Activated CD4-positive, alpha-beta memory T cell treated with anti-CD3 and anti-CD28 coated beads, Interleukin-2, amount 10 ng/mL, durations not matched to agents 7 days and 5 days (primary cell): ENCODE results near the gene CD248. TPM values are rescaled to one million over a fixed set of nuclear protein-coding genes. Genes with fewer than 3 reads are reported as not detected.
"Not testable (repeated sequence)": the region's sequence is repeated elsewhere in the genome, so short reads cannot be mapped to it uniquely, and the experiment has no call there.

ENCODE experiments used
- CTCF ChIA-PET: fragments of 350-600 bp; sonication (Branson Sonifier 250); formaldehyde crosslinking; loops from one replicate; lab custom pipeline; 2021; ENCODE audit warnings: antibody characterized with exemption, inconsistent platforms; lab: Charles Lee
- POLR2A ChIA-PET: fragments of 350-600 bp; sonication (Branson Sonifier 250); formaldehyde crosslinking; loops from one replicate; lab custom pipeline; 2021; ENCODE audit warnings: antibody characterized with exemption; lab: Charles Lee
- DNase-seq: peaks from one replicate; pipeline ENCODE4 v3.0.0-alpha.2; 2020
- H3K27ac Mint-ChIP-seq: one replicate; pipeline ENCODE4 v1.8.0; 2021; ENCODE audit warnings: mild to moderate bottlenecking, mixed read lengths
- H3K27me3 Mint-ChIP-seq: one replicate; pipeline ENCODE4 v1.8.0; 2021; ENCODE audit warnings: mixed read lengths
- H3K36me3 Mint-ChIP-seq: one replicate; pipeline ENCODE4 v1.8.0; 2021; ENCODE audit warnings: low read depth, mixed read lengths
- H3K4me1 Mint-ChIP-seq: one replicate; pipeline ENCODE4 v1.8.0; 2021; ENCODE audit warnings: mixed read lengths
- H3K4me3 Mint-ChIP-seq: one replicate; pipeline ENCODE4 v1.8.0; 2021; ENCODE audit warnings: mild to moderate bottlenecking, mixed read lengths
- H3K9me3 Mint-ChIP-seq: one replicate; pipeline ENCODE4 v1.8.0; 2021; ENCODE audit warnings: mixed read lengths
- total RNA-seq, 2 experiments: library from RNA; stranded (reverse); gene quantifications; one replicate each; pipeline ENCODE4 v1.2.3, GENCODE V29; 2021

CD248 gene
- total RNA-seq, 2 experiments from 2014 or later, result not detected

DNA sequence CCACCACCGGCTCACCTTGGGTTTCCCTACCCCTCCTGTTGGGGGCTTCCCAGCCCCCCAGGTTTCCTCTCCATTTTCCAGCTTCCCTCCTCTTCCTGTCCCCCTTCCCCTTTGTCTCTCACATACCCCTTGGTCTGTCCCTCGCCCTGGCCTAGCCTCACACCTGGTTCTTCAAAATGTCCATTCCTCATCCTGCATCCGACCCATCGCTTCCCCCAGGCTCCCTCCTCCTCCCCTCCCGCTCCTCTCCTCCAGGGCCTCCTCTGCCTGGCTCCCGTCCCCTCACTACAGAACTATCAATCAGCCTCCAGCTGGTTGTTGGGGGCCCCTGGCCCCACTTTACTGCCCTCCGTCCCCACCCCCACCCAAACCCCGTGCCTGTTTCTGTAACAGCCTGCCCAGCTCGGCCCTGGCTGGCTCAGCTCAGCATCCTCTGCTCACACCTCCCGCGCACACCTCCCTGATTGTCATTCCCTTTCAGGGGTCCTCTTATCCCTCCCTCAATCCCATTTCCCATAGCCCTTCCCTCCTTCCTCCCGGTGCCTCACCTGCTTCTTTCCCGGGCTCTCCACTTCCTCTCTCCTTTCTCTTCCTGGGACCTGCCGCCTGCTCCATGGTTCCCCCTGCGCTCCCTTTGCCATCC is 37.6 kb downstream of the CD248 start:
- peaks cover 13% of the 10 kb centered on the region for H3K36me3 Mint-ChIP-seq
- CTCF ChIA-PET, result interaction anchor here (0.7 kb wide), 1 partner anchor 257 kb away, joined by 4 read pairs; no protein-coding TSS in a partner anchor
- no peak overlapping the region for H3K4me3 Mint-ChIP-seq
- H3K4me1 Mint-ChIP-seq, result peaks cover 39% of the 10 kb centered on the region
- H3K27ac Mint-ChIP-seq, result no peak overlapping the region
- H3K27me3 Mint-ChIP-seq, result peaks cover 16% of the 10 kb centered on the region
- DNase-seq, result no peak
- no peaks in the 10 kb centered on the region for H3K9me3 Mint-ChIP-seq
- POLR2A ChIA-PET, result interaction anchor here (1.2 to 5.5 kb wide), 4 partner anchors 9 to 21 kb away, joined by 3 to 78 read pairs (median 12); partner anchors contain the start of genes RAB1B and YIF1A

DNA sequence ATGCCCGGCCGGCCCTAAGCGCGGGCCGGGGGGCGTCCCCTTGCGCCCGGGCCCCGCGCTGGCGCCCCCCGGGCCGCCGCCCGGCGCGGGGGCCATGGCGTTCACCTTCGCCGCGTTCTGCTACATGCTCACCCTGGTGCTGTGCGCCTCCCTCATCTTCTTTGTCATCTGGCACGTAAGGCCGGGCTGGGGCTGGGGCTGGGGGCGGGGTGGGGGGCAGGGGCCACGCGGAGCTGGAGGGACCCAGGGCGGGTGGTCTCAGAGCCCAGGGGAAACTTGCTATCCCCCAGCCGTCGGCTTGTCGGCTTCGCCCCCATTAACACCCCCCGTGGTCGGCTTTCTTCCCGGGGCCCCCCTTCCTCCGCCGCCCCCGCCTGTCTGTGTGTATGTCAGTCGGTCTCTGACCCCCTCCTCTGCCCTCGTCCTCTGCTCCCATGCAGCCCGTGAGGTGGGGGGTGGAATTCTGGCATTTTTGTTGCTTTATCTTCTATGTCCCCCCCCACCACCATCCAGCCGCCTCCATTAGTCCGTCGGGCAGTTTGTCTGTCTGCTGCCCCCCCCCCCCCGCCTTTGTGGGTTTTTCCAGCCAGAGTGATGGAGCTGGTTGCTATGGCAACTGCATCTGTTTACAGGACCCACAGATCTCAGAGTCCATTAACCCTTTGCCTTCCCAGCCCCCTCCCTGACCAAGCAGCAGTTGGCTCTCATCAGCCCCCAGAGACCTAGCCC is 38.3 kb downstream of the CD248 start:
- Mint-ChIP-seq H3K4me1 (peaks cover 40% of the 10 kb centered on the region), H3K4me3 (peak overlapping the region; percentile 24), H3K9me3 (no peaks in the 10 kb centered on the region), H3K27ac (no peak overlapping the region), H3K36me3 (peaks cover 18% of the 10 kb centered on the region), H3K27me3 (peaks cover 16% of the 10 kb centered on the region)
- CTCF ChIA-PET, result interaction anchor here (0.7 kb wide), 1 partner anchor 256 kb away, joined by 4 read pairs; no protein-coding TSS in a partner anchor
- POLR2A ChIA-PET, result interaction anchor here (1.2 to 5.5 kb wide), 4 partner anchors 9 to 20 kb away, joined by 3 to 78 read pairs (median 12); partner anchors contain the start of genes RAB1B and YIF1A
- DNase-seq, result no peak

DNA sequence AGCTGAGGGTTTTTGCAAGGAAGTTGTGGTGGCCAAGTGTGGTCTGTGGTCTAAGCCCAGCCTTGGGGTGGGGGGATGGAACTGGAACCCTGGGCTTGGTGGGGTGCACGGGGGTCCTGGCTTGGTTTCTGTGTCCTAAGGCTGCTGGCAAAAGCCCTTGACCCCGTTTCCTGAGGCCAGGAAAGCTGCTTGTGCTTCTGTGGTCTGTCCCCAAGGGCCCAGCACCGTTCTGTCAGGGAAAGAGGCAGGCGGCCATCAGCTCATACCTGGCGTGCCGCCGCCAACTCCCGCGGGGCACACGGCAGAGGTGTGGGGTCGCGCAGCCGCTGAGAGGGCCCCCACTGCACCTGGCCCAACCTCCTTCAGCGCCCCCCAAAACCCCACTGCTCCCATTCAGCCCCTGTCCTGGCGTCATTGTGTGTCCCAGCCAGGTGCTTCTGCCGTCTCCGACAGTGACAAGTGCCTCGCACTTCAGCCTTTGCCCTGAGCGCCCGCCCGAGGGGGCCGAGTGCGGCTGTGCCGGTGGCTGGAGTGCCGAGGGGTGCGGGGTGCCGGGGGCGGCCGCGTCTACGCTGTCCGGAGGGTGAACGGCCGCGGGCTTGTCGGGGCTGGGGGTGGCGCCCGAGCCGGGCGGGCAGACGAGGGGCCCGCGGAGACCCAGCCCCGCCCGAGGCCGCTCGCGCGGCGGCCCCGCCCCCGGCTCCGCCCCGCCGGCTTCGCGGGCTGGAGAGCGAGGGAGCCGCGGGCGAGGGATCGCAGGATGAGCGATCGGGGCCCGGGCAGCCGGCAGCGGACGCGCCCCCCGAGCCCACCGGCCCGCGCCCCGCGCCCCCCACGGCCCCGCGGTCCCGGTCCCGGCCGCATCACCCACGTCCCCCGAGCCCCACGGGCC is 39.1 kb downstream of the CD248 start, which contains the start of gene CNIH2:
Gene CNIH2, plus strand, starts transcription at position 705 of the 892 bp plus-strand sequence. CDS start 282 bp downstream, outside the sequence.
- CTCF ChIA-PET, result no interaction called here
- peaks cover 38% of the 10 kb centered on the region for H3K4me1 Mint-ChIP-seq

DNA sequence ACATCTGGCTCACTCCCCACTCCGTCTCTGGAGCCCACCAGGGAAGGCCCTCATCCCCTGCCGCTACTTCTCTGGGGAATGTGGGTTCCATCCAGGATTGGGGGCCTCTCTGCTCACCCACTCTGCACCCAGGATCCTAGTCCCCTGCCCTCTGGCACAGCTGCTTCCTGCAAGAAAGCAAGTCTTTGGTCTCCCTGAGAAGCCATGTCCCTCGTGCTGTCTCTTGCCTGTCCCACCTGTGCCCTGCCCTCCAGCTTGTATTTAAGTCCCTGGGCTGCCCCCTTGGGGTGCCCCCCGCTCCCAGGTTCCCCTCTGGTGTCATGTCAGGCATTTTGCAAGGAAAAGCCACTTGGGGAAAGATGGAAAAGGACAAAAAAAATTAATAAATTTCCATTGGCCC is 39.8 kb downstream of the CD248 start:
- DNase-seq, H3K27ac Mint-ChIP-seq, H3K9me3 Mint-ChIP-seq, H3K4me3 Mint-ChIP-seq, CTCF ChIA-PET: not testable (repeated sequence)
- POLR2A ChIA-PET, result interaction anchor here (0.7 to 1.0 kb wide), 2 partner anchors 12 to 152 kb away, joined by 3 to 6 read pairs; partner anchors contain the start of gene YIF1A
- H3K27me3 Mint-ChIP-seq, result peaks cover 16% of the 10 kb centered on the region
- H3K36me3 Mint-ChIP-seq, result peaks cover 32% of the 10 kb centered on the region
- peaks cover 38% of the 10 kb centered on the region for H3K4me1 Mint-ChIP-seq

More for the DNA sequence above, 39.1 kb downstream of the CD248 start, which contains the start of gene CNIH2:
- no peaks in the 10 kb centered on the region for H3K9me3 Mint-ChIP-seq
- DNase-seq, result peak; percentile 49
- H3K27ac Mint-ChIP-seq, result no peak within 1 kb of the TSS
- H3K36me3 Mint-ChIP-seq, result peaks cover 26% of the 10 kb centered on the region
- peak within 1 kb of the TSS; percentile 24 for H3K4me3 Mint-ChIP-seq
- POLR2A ChIA-PET, result interaction anchor here (0.7 to 3.5 kb wide), 4 partner anchors 11 to 151 kb away, joined by 3 to 17 read pairs (median 4); partner anchors contain the start of gene YIF1A
- H3K27me3 Mint-ChIP-seq, result peaks cover 16% of the 10 kb centered on the region

GRCh38 chr11:66276619-66277018 is 40.2 kb downstream of the CD248 start:
- H3K9me3 Mint-ChIP-seq, H3K27ac Mint-ChIP-seq, DNase-seq, CTCF ChIA-PET, H3K4me3 Mint-ChIP-seq: not testable (repeated sequence)
- POLR2A ChIA-PET, result interaction anchor here (0.7 to 1.0 kb wide), 2 partner anchors 13 to 153 kb away, joined by 3 to 6 read pairs; partner anchors contain the start of gene YIF1A
- H3K27me3 Mint-ChIP-seq, result peaks cover 16% of the 10 kb centered on the region
- H3K36me3 Mint-ChIP-seq, result peaks cover 36% of the 10 kb centered on the region
- H3K4me1 Mint-ChIP-seq, result peaks cover 40% of the 10 kb centered on the region

DNA sequence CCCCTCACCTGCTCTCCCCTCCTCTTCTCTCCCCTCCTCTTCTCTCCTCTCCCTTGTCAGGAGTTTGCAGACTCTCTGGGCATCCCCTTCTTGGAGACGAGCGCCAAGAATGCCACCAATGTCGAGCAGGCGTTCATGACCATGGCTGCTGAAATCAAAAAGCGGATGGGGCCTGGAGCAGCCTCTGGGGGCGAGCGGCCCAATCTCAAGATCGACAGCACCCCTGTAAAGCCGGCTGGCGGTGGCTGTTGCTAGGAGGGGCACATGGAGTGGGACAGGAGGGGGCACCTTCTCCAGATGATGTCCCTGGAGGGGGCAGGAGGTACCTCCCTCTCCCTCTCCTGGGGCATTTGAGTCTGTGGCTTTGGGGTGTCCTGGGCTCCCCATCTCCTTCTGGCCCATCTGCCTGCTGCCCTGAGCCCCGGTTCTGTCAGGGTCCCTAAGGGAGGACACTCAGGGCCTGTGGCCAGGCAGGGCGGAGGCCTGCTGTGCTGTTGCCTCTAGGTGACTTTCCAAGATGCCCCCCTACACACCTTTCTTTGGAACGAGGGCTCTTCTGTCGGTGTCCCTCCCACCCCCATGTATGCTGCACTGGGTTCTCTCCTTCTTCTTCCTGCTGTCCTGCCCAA is 40.7 kb downstream of the CD248 start:
- Mint-ChIP-seq H3K36me3 (peaks cover 37% of the 10 kb centered on the region), H3K27me3 (peaks cover 15% of the 10 kb centered on the region), H3K4me1 (peaks cover 35% of the 10 kb centered on the region), H3K9me3 (no peaks in the 10 kb centered on the region), H3K27ac (no peak overlapping the region), H3K4me3 (no peak overlapping the region)
- DNase-seq, result no peak
- POLR2A ChIA-PET, result interaction anchor here (0.5 to 0.8 kb wide), 2 partner anchors 11 to 20 kb away, joined by 3 read pairs; no protein-coding TSS in a partner anchor
- CTCF ChIA-PET, result interaction anchor here (1.2 kb wide), 1 partner anchor 18 kb away, joined by 3 read pairs; no protein-coding TSS in a partner anchor

- CTCF ChIA-PET, result interaction anchor here (1.2 kb wide), 1 partner anchor 17 kb away, joined by 3 read pairs; no protein-coding TSS in a partner anchor
- Mint-ChIP-seq H3K36me3 (peaks cover 43% of the 10 kb centered on the region), H3K27ac (no peak overlapping the region), H3K4me1 (peaks cover 38% of the 10 kb centered on the region), H3K27me3 (peaks cover 12% of the 10 kb centered on the region), H3K4me3 (no peak overlapping the region), H3K9me3 (no peaks in the 10 kb centered on the region)
- DNase-seq, result no peak
- POLR2A ChIA-PET, result interaction anchor here (0.5 to 0.8 kb wide), 2 partner anchors 12 to 19 kb away, joined by 3 read pairs; no protein-coding TSS in a partner anchor
Observed at GRCh38 chr11:66275396-66275795, 41.4 kb downstream of the CD248 start.

DNA sequence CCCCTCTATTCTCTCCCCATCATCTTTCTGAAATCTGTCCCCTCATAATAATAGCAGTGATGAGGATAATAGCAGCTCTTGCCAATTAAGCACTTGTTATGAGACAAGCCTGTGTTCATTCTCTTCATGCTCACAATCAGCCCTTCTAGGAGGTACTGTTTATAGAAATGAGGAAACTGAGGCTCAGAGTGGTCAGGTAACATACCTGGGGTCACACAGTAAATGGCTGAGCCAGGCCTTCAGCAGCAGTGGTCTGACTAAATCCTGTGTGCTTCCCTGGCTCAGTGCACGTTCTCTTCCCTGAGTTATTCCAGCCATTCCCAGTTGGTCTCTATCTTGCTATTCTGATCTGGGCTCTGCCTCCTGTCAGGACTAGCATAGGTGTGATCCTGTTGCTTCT is 42.6 kb downstream of the CD248 start:
- CTCF ChIA-PET, result no interaction called here
- no peak overlapping the region for H3K4me3 Mint-ChIP-seq
- H3K9me3 Mint-ChIP-seq, result no peaks in the 10 kb centered on the region
- POLR2A ChIA-PET, result no interaction called here
- H3K4me1 Mint-ChIP-seq, result peaks cover 47% of the 10 kb centered on the region
- H3K27ac Mint-ChIP-seq, result no peak overlapping the region
- no peak for DNase-seq
- H3K36me3 Mint-ChIP-seq, result peaks cover 48% of the 10 kb centered on the region
- peaks cover 6% of the 10 kb centered on the region for H3K27me3 Mint-ChIP-seq

DNA sequence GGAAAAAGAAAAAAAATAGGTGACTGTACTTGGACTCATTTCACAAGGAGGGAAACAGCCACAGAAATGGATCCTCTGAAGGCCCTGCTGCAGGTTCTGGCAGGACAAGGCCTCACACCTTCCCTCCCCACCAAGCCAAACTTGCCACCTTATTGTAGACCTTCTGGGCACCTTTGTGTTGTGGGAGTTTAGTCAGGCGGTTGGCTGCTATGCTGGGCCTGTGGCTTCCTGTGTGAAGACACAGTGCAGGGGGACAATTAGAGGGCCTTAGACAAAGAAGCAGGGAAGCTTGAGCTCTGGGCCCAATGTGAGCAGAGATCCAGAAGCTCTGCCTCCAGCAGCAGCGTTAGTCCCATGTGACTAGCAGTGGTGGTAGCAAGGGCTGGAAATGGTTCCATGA is 44.2 kb downstream of the CD248 start:
- no peak for DNase-seq
- Mint-ChIP-seq H3K27ac (peak overlapping the region; percentile 66), H3K27me3 (no peaks in the 10 kb centered on the region), H3K4me1 (peaks cover 51% of the 10 kb centered on the region), H3K4me3 (no peak overlapping the region), H3K36me3 (peaks cover 54% of the 10 kb centered on the region), H3K9me3 (no peaks in the 10 kb centered on the region)
- ChIA-PET CTCF (interaction anchor here (5.9 kb wide), 1 partner anchor 10 kb away, joined by 44 read pairs; no protein-coding TSS in a partner anchor), POLR2A (interaction anchor here (0.9 to 6.1 kb wide), 5 partner anchors 8 to 16 kb away, joined by 3 to 78 read pairs (median 4); partner anchors contain the start of gene YIF1A)

DNA sequence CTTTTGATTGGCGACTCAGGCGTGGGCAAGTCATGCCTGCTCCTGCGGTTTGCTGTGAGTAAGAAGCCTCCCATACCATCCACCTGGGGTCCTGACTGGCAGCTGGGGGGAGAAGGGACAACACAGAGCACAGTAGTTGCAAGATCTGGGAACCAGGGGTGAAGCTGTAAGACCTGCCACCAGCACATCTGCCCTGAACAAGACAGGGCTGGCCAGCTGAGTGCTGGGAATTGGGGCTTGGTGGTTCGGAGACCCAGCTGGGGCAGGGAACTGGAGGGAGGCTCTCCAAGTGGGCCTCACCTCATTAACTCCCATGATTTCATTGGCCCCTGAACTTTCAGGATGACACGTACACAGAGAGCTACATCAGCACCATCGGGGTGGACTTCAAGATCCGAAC is 45.0 kb downstream of the CD248 start:
- ChIA-PET POLR2A (interaction anchor here (1.3 to 6.1 kb wide), 5 partner anchors 9 to 17 kb away, joined by 3 to 78 read pairs (median 5); partner anchors contain the start of gene YIF1A), CTCF (interaction anchor here (5.9 kb wide), 1 partner anchor 10 kb away, joined by 44 read pairs; no protein-coding TSS in a partner anchor)
- Mint-ChIP-seq H3K36me3 (peaks cover 54% of the 10 kb centered on the region), H3K9me3 (no peaks in the 10 kb centered on the region), H3K4me1 (peaks cover 50% of the 10 kb centered on the region), H3K27ac (no peak overlapping the region), H3K4me3 (no peak overlapping the region), H3K27me3 (no peaks in the 10 kb centered on the region)
- no peak for DNase-seq
